HG03039 (cell line): ENCODE data around the gene ZNF800.
"Not testable (repeated sequence)": the region's sequence is repeated elsewhere in the genome, so short reads cannot be mapped to it uniquely, and the experiment has no call there.

ENCODE experiments used
- ATAC-seq: cut with Tn5 transposase; IDR thresholded peaks from one replicate; pipeline ENCODE4 v1.9.1; 2021; ENCODE audit warnings: mild to moderate bottlenecking, moderate library complexity; ENCODE audit not compliant: unreplicated experiment

The ZNF800 gene, protein sequence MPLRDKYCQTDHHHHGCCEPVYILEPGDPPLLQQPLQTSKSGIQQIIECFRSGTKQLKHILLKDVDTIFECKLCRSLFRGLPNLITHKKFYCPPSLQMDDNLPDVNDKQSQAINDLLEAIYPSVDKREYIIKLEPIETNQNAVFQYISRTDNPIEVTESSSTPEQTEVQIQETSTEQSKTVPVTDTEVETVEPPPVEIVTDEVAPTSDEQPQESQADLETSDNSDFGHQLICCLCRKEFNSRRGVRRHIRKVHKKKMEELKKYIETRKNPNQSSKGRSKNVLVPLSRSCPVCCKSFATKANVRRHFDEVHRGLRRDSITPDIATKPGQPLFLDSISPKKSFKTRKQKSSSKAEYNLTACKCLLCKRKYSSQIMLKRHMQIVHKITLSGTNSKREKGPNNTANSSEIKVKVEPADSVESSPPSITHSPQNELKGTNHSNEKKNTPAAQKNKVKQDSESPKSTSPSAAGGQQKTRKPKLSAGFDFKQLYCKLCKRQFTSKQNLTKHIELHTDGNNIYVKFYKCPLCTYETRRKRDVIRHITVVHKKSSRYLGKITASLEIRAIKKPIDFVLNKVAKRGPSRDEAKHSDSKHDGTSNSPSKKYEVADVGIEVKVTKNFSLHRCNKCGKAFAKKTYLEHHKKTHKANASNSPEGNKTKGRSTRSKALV

DNA sequence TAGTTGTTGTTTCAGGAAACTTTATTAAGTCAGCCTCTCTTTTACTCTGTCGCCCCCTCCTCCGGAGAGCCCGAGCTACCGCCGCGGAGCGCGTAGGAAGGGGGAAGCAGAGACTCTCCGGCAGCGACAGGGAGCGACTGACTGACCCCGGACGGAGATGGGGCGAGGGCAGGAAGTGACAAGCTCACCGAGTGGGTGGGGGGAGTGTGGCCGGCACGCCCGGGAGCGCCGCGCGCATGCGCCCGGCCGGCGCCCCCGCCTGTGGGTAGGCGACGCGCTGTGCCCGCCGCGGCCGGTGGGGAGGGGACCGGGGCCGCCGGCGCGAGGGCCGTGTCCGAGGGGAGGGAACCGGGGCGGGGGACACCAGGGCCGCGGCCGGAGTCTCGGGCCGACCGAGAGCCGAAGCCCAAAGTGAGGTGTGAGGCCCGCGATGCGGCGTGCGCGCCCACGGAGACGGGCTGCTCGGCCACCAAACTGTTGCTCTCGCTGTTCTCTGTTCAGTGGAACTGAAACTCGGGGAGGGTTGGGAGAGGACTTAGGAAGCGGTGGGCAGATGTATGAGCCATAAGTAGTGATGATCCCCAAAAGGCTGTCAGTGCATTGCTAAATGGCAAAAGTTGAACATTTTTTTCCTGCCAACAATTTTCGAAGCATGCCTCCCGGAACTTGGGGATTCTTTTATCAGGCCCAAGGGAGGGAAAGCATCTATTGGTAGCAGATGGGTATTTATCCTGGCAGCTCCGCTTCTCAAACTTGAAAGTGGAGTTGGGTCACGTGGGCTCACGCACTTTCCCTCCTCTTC, at the start of gene ZNF800:
Gene ZNF800 (minus strand): TSS at position 143 of the 802 bp plus-strand sequence. CDS start 1,151 bp downstream, outside the sequence.
- peak; percentile 78 for ATAC-seq

DNA sequence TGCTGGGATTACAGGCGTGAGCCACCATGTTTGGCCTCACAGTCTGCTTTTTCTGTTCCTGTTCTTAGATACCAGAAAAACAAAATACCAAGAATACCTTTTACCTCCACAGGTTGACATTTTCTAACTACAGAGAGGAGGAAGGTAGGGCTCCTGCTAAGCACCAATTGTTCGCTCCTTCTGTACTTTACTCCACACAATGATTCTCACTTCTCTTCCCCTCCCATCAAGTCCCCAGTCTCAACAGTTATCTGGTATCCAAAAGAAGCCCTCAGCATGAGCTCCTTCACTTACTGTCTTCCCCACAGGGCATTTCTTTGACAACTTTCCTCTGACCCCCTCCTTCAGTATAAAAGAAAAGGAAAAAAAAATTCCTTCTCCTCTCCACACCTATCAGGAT, 47.7 kb upstream of the ZNF800 start:
- ATAC-seq, result no peak

DNA sequence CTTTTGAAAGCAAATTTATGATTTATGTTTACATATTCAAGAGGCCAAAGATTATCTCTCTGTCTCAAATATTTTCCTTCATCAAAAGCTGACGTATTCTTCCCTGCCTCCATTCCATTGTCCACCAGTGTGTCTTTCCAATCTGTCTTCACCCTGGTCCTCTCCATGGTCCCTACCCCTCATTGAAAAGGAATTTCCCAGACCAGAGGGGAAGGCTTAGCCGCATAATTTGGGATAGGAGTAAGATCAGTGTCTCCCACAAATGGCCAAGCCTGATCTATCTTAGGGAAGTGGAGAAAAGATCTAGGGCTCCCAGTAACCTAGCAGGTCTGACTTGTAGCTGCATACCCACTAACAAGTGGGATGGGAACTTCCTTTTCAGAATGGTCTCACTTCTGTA, 46.3 kb upstream of the ZNF800 start:
- ATAC-seq, result no peak

DNA sequence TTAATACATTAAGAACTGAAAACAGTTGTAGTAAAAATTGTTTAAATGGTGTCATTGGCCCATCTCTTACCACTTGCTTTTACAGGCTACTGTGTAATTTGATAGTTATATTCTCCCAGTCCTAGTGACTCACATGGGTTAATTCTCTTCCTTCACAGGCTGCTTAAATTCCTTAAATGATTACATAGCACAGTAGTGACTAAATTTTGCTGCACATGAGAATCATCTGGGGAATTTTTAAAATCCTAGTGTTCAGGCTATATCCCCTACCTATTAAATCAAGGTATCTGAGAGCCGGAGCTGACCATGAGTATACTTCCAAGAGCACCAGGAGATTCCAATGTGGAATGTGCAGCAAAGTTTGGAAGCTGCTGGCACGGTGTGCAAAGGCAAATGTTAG, 45.3 kb upstream of the ZNF800 start:
- ATAC-seq, result no peak

GRCh38 chr7:127437241-127437640, 44.7 kb upstream of the ZNF800 start:
- ATAC-seq, result no peak

- not testable (repeated sequence) for ATAC-seq
Observed at GRCh38 chr7:127429281-127429680, 36.8 kb upstream of the ZNF800 start.

GRCh38 chr7:127419196-127419595, 26.7 kb upstream of the ZNF800 start:
- no peak for ATAC-seq

DNA sequence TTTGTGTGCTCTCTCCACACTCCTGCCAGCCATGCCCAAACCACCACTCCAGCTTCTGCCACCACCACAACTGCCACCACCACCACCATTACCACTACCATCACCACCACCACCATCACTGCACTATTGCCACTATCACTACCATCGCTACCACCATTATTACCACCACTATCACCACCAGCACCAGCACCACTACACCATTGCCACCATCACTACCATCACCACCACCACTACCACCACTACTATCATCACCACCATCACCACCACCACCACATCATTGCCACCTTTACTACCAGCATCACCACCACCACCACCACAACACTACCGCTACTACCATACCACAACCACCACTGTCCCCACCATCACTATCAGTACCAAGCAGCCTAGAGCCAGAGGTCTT, 26.0 kb upstream of the ZNF800 start:
- ATAC-seq, result no peak

DNA sequence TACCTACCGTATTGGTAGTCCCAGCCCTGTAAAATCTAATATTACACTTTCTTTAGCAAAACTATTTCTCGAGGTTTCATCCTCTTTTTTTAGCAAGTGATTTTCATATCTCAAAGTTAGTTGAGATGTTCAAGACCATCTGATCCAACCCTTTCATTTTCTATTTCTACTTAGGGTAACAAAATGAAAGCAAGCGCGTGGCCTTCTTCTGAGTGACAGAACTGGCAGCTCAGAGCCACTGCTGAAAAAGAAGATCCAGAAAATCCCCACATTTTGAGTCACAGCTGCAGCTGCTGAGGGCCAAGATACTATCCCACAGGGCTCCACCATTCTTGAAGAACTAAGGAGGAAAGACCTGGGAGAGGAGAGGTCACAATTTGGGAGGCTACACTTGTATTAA, 24.8 kb upstream of the ZNF800 start:
- peak; percentile 70 for ATAC-seq

- ATAC-seq, result no peak
Observed at GRCh38 chr7:127415060-127415742, 22.7 kb upstream of the ZNF800 start.

DNA sequence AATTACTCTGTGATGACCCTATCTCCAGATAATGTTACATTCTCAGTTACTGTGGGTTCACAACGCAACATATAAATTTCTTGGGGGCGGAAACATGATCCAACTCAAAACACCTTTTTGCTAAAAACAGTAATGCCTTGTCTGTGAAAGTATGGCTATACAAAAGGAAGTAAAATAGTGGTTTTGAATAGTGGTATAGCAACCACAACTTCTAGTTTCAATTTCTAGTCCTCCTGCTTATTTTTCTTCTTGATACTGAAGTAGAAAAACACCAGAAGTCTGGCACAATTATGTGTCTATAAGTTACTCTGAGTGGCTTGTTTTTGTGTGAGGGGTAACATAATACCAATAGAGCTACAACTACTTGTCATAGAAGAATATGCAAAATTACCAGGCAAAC, 21.5 kb upstream of the ZNF800 start:
- ATAC-seq, result peak; percentile 60

- ATAC-seq, result no peak
Observed at GRCh38 chr7:127413326-127413725, 20.8 kb upstream of the ZNF800 start.

- ATAC-seq, result no peak
Observed at GRCh38 chr7:127411176-127411575, 18.7 kb upstream of the ZNF800 start.

DNA sequence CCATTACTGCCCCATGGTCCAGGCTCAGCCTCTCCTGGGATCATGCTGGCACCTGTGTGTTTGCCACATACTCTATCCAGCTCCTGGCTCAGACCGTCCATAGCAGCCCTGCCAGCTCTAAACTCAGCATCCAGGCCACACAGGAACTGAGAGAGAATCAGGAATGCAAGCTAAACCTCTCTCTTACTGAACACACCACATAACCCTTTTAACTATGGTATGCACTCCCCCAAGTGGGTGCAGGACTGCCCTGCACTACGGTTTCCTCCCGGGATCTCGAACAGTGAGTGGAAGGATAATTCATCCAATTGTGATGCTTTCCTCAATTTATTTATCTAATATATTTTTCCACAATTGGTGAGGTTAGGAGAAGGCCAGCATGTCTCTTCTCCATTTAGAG, 17.1 kb upstream of the ZNF800 start:
- ATAC-seq, result no peak

GRCh38 chr7:127404286-127405072, 12.0 kb upstream of the ZNF800 start:
- ATAC-seq, result no peak

DNA sequence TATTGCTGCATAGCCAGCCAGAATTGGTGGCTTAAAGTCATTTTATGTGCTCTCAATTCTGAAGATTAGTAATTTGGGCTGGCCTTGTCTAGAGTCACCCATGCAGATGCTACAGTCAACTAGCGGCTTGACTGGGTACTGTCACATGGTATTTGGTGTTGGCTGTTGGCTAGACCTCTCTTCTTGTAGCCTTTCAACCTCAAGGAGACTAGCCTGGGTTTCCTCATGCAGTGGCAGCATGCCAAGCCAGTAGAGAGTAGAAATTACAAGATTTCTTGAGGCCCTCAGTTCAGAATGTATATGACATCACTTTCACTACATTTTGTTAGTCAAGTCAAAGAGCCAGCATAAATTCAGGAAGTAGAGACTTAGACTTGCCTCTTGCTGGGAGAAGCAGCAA, 3.7 kb upstream of the ZNF800 start:
- ATAC-seq, result no peak

DNA sequence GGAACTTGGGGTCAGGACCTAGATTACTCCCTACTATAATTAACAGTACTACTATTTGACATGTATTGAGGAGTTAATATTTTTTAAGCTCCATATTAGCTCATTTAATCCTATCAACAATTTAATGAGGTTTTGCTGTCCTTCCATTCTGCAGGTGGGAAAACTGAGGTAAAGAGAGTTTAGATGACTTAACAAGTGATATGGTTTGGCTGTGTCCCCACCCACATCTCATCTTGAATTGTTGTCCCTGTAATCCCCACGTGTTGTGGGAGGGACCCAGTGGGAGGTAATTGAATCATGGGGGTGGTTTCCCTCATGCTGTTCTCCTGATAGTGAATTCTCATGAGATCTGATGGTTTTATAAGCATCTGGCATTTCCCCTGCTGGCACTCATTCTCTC, 2.6 kb upstream of the ZNF800 start:
- not testable (repeated sequence) for ATAC-seq

DNA sequence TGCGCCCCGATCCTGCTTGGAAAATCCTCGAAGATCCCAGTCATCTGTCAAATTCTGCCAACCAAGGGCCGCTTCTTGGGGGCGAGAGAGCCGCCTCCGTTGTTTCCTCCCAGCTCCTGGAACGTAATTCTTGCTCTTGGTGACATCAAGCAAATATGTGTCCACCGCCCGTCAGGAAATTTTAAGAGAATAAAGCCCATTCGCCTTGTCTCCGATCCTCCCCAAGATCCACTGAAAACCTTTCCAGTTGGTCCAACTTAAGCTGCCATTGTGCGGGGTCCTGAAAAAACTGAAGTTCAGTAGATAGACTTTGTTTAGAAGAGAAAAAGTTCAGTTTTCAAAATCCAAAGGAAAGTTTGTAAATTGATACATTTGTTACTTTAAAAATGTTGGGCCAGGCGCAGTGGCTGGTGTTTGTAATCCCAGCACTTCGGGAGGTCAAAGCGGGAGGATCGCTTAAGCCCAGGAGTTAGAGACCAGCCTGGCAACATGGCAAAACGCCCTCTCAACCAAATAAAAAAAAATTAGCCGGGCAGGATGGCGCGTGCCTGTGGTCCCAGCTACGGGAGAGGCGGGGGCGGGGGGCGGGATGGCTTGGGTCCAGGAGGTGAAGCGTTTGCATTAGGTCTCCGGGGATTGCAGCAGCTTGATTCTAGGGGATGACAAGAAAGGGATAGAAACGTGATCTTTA, 1.0 kb upstream of the ZNF800 start:
- ATAC-seq, result no peak

- ATAC-seq, result peak; percentile 38
Observed at GRCh38 chr7:127392182-127392565, 334 bp downstream of the ZNF800 start.
